HUES64 (cell line): ENCODE results near the gene FAM9C.
"Not testable (repeated sequence)": the region's sequence is repeated elsewhere in the genome, so short reads cannot be mapped to it uniquely, and the experiment has no call there.

Source experiments
- H3K27ac ChIP-seq: 2 replicates; pipeline ENCODE4 v1.7.0; 2013; ENCODE audit warnings: low read depth, low read length, inconsistent platforms
- H3K27me3 ChIP-seq: 2 replicates; pipeline ENCODE4 v1.6.1; 2013; ENCODE audit warnings: mild to moderate bottlenecking, low read length; ENCODE audit not compliant: insufficient read depth
- H3K36me3 ChIP-seq: 2 replicates; pipeline ENCODE4 v1.6.1; 2013; ENCODE audit warnings: mild to moderate bottlenecking, low read length; ENCODE audit not compliant: insufficient read depth
- H3K4me1 ChIP-seq: 2 replicates; pipeline ENCODE4 v1.6.1; 2013; ENCODE audit warnings: mild to moderate bottlenecking, low read length, moderate library complexity; ENCODE audit not compliant: insufficient read depth
- H3K4me3 ChIP-seq: 2 replicates; pipeline ENCODE4 v1.5.1; 2013; ENCODE audit warnings: mild to moderate bottlenecking, low read length, moderate library complexity
- H3K9ac ChIP-seq: 2 replicates; pipeline ENCODE4 v1.6.1; 2013; ENCODE audit warnings: mild to moderate bottlenecking, low read depth, low read length
- H3K9me3 ChIP-seq: 2 replicates; pipeline ENCODE4 v1.6.1; 2013; ENCODE audit warnings: low read depth, low read length; ENCODE audit not compliant: insufficient read depth
- WGBS: fragments of 150-250, 120-280 bp; methylation state at CpG from one replicate; pipeline ENCODE4 v1.1.7; 2013; ENCODE audit warnings: missing lambda C conversion rate; 5-methylcytosine and 5-hydroxymethylcytosine counted together

FAM9C gene

GRCh38 chrX:13029887-13030771, 14.3 kb downstream of the FAM9C start:
- Histone ChIP-seq H3K9me3 (no peaks in the 10 kb centered on the region), H3K27ac (peak overlapping the region; percentile 97), H3K4me1 (peaks cover 28% of the 10 kb centered on the region), H3K9ac (peak overlapping the region; percentile 66; the same call in 1 of the 2 replicates), H3K36me3 (no peaks in the 10 kb centered on the region), H3K27me3 (no peaks in the 10 kb centered on the region), H3K4me3 (peak overlapping the region; percentile 9; the same call in 1 of the 2 replicates)
- 0% methylated on average over 5 of the region's 8 CpGs for WGBS

GRCh38 chrX:13029637-13029886, 14.9 kb downstream of the FAM9C start:
- Histone ChIP-seq H3K27ac (peak overlapping the region; percentile 97), H3K36me3 (no peaks in the 10 kb centered on the region), H3K9me3 (no peaks in the 10 kb centered on the region), H3K4me1 (peaks cover 28% of the 10 kb centered on the region), H3K27me3 (no peaks in the 10 kb centered on the region), H3K9ac (peak overlapping the region; percentile 66; the same call in 1 of the 2 replicates), H3K4me3 (peak overlapping the region; percentile 19; the same call in 1 of the 2 replicates)

GRCh38 chrX:13028871-13029636, 15.4 kb downstream of the FAM9C start:
- 6% methylated on average over 5 of the region's 6 CpGs for WGBS
- H3K9ac ChIP-seq: peak overlapping the region; percentile 66; the same call in 1 of the 2 replicates
- no peaks in the 10 kb centered on the region for H3K27me3 ChIP-seq
- H3K4me1 ChIP-seq: peaks cover 28% of the 10 kb centered on the region
- H3K9me3 ChIP-seq: no peaks in the 10 kb centered on the region
- no peaks in the 10 kb centered on the region for H3K36me3 ChIP-seq
- peak overlapping the region; percentile 97 for H3K27ac ChIP-seq
- peak overlapping the region; percentile 19; the same call in 1 of the 2 replicates for H3K4me3 ChIP-seq

GRCh38 chrX:13026877-13027652, 17.4 kb downstream of the FAM9C start:
- H3K27me3 ChIP-seq: no peaks in the 10 kb centered on the region
- no peak overlapping the region for H3K27ac ChIP-seq
- peaks cover 40% of the 10 kb centered on the region for H3K4me1 ChIP-seq

GRCh38 chrX:13024986-13025385, 19.4 kb downstream of the FAM9C start:
- Histone ChIP-seq H3K36me3 (no peaks in the 10 kb centered on the region), H3K9ac (no peak overlapping the region), H3K27me3 (no peaks in the 10 kb centered on the region), H3K9me3 (no peaks in the 10 kb centered on the region), H3K4me1 (peaks cover 28% of the 10 kb centered on the region), H3K27ac (no peak overlapping the region), H3K4me3 (no peak overlapping the region)
- WGBS: 89% methylated on average over 3 of the region's 3 CpGs

More at GRCh38 chrX:13026877-13027652, 17.4 kb downstream of the FAM9C start:
- no peak overlapping the region for H3K9ac ChIP-seq
- no peaks in the 10 kb centered on the region for H3K36me3 ChIP-seq
- H3K4me3 ChIP-seq: no peak overlapping the region
- WGBS: 93% methylated on average over 7 of the region's 8 CpGs
- H3K9me3 ChIP-seq: no peaks in the 10 kb centered on the region

- Histone ChIP-seq H3K36me3 (no peaks in the 10 kb centered on the region), H3K4me3 (no peak overlapping the region), H3K9me3 (no peaks in the 10 kb centered on the region), H3K9ac (no peak overlapping the region), H3K27ac (no peak overlapping the region), H3K4me1 (peaks cover 18% of the 10 kb centered on the region), H3K27me3 (no peaks in the 10 kb centered on the region)
- WGBS: 88% methylated on average over 4 of the region's 4 CpGs
Observed at GRCh38 chrX:13023979-13024378, 20.4 kb downstream of the FAM9C start.

GRCh38 chrX:13023567-13023966, 20.9 kb downstream of the FAM9C start:
- Histone ChIP-seq H3K36me3 (no peaks in the 10 kb centered on the region), H3K27me3 (no peaks in the 10 kb centered on the region), H3K4me3 (no peak overlapping the region), H3K9me3 (no peaks in the 10 kb centered on the region), H3K9ac (no peak overlapping the region), H3K4me1 (peaks cover 14% of the 10 kb centered on the region), H3K27ac (no peak overlapping the region)
- WGBS: 84% methylated on average over 3 of the region's 3 CpGs

GRCh38 chrX:13022926-13023325, 21.5 kb downstream of the FAM9C start:
- Histone ChIP-seq H3K36me3 (no peaks in the 10 kb centered on the region), H3K4me3 (no peak overlapping the region), H3K9me3 (no peaks in the 10 kb centered on the region), H3K4me1 (peaks cover 12% of the 10 kb centered on the region; the same call in 1 of the 2 replicates), H3K27ac (no peak overlapping the region), H3K27me3 (no peaks in the 10 kb centered on the region), H3K9ac (no peak overlapping the region)
- 45% methylated on average over 2 of the region's 2 CpGs for WGBS

GRCh38 chrX:13016731-13017130, 27.7 kb downstream of the FAM9C start:
- not testable (repeated sequence) for H3K36me3 ChIP-seq, H3K27ac ChIP-seq, H3K9me3 ChIP-seq, H3K9ac ChIP-seq, H3K4me3 ChIP-seq, H3K27me3 ChIP-seq
- H3K4me1 ChIP-seq: peaks cover 16% of the 10 kb centered on the region
- WGBS: 91% methylated on average over 6 of the region's 6 CpGs

- Histone ChIP-seq H3K9me3 (no peaks in the 10 kb centered on the region), H3K36me3 (no peaks in the 10 kb centered on the region), H3K9ac (no peak overlapping the region), H3K27ac (no peak overlapping the region), H3K27me3 (no peaks in the 10 kb centered on the region), H3K4me3 (no peak overlapping the region), H3K4me1 (peaks cover 16% of the 10 kb centered on the region)
- 70% methylated on average over 3 of the region's 3 CpGs for WGBS
Observed at GRCh38 chrX:13015536-13016236, 28.7 kb downstream of the FAM9C start.
